Neuronal stem cell (in vitro differentiated cells): ENCODE data around the gene HLA-DOA.

Experiments
- DNase-seq: peaks from one replicate; pipeline ENCODE4 v3.0.0-alpha.2; 2013; ENCODE audit warnings: low spot score
- H2AFZ ChIP-seq: one replicate; pipeline ENCODE4 v1.6.1; 2013; ENCODE audit warnings: mild to moderate bottlenecking, low read length, inconsistent platforms
- H2AK5ac ChIP-seq: 2 replicates; pipeline ENCODE4 v1.6.1; 2013; ENCODE audit warnings: low read depth, mild to moderate bottlenecking, inconsistent platforms, low read length, moderate library complexity, mixed read lengths
- H2BK120ac ChIP-seq: 2 replicates; pipeline ENCODE4 v1.6.1; 2013; ENCODE audit warnings: low read depth, mild to moderate bottlenecking, inconsistent platforms, low read length, moderate library complexity, mixed read lengths
- H2BK12ac ChIP-seq: one replicate; pipeline ENCODE4 v1.6.1; 2013; ENCODE audit warnings: low read length, inconsistent platforms
- H2BK15ac ChIP-seq: 2 replicates; pipeline ENCODE4 v1.6.1; 2013; ENCODE audit warnings: mild to moderate bottlenecking, low read length, inconsistent platforms, mixed read lengths
- H2BK5ac ChIP-seq: one replicate; pipeline ENCODE4 v1.6.1; 2013; ENCODE audit warnings: inconsistent platforms, mild to moderate bottlenecking, low read length, moderate library complexity
- H3K14ac ChIP-seq: one replicate; pipeline ENCODE4 v1.6.1; 2013; ENCODE audit warnings: low read length, inconsistent platforms
- H3K18ac ChIP-seq: 2 replicates; pipeline ENCODE4 v1.6.1; 2013; ENCODE audit warnings: low read length, inconsistent platforms
- H3K23ac ChIP-seq: 2 replicates; pipeline ENCODE4 v1.6.1; 2013; ENCODE audit warnings: low read depth, mild to moderate bottlenecking, mixed read lengths, low read length, inconsistent platforms; ENCODE audit not compliant: poor library complexity
- H3K27ac ChIP-seq: replicated peaks from 3 replicates; pipeline ENCODE4 v1.5.1; 2013; ENCODE audit warnings: low read length, inconsistent platforms
- H3K27me3 ChIP-seq, 3 experiments: 2 replicates each; pipeline ENCODE4 v1.6.1; 2013; ENCODE audit warnings: low read length in 3 of 3, mild to moderate bottlenecking in 2 of 3, inconsistent platforms in 1 of 3, low read depth in 1 of 3, mixed read lengths in 1 of 3, moderate library complexity in 1 of 3; ENCODE audit not compliant: control insufficient read depth in 3 of 3, insufficient read depth in 3 of 3
- H3K36me3 ChIP-seq, 2 donors: replicated peaks in 1 of 2; 2 replicates each; pipeline ENCODE4 v1.6.1; 2013; ENCODE audit warnings: low read length in 2 of 2; ENCODE audit not compliant: control insufficient read depth in 2 of 2, insufficient read depth in 2 of 2
- H3K4ac ChIP-seq: 2 replicates; pipeline ENCODE4 v1.6.1; 2013; ENCODE audit warnings: inconsistent platforms, mild to moderate bottlenecking, low read length, moderate library complexity
- H3K4me1 ChIP-seq, 2 donors: 1 replicate in 1 of 2; 2 replicates in 1 of 2; pipeline ENCODE4 v1.6.1; 2013; ENCODE audit warnings: low read length in 2 of 2, low read depth in 1 of 2; ENCODE audit not compliant: control insufficient read depth in 2 of 2, insufficient read depth in 1 of 2
- H3K4me2 ChIP-seq: one replicate; pipeline ENCODE4 v1.6.1; 2013; ENCODE audit warnings: mild to moderate bottlenecking, low read length, inconsistent platforms; ENCODE audit not compliant: insufficient read depth, poor library complexity, severe bottlenecking
- H3K4me3 ChIP-seq, 2 donors: 2 replicates each; pipeline ENCODE4 v1.5.1; 2013; ENCODE audit warnings: low read length in 2 of 2, mild to moderate bottlenecking in 2 of 2, inconsistent platforms in 1 of 2, moderate library complexity in 1 of 2
- H3K79me1 ChIP-seq: one replicate; pipeline ENCODE4 v1.6.1; 2013; ENCODE audit warnings: low read depth, mild to moderate bottlenecking, inconsistent platforms, low read length, moderate library complexity
- H3K9ac ChIP-seq: one replicate; pipeline ENCODE4 v1.6.1; 2013; ENCODE audit warnings: mild to moderate bottlenecking, low read depth, low read length, inconsistent platforms; ENCODE audit not compliant: poor library complexity
- H3K9me3 ChIP-seq, 2 donors: replicated peaks in 1 of 2; 2 replicates each; pipeline versions ENCODE3 to v1.6.1; 2013; ENCODE audit warnings: low read length in 2 of 2, mild to moderate bottlenecking in 2 of 2, inconsistent platforms in 1 of 2, low read depth in 1 of 2, mixed read lengths in 1 of 2, moderate library complexity in 1 of 2; ENCODE audit not compliant: control insufficient read depth in 2 of 2, insufficient read depth in 1 of 2
- H4K8ac ChIP-seq: one replicate; pipeline ENCODE4 v1.6.1; 2013; ENCODE audit warnings: low read depth, mild to moderate bottlenecking, inconsistent platforms, low read length, moderate library complexity
- H4K91ac ChIP-seq: one replicate; pipeline ENCODE4 v1.6.1; 2013; ENCODE audit warnings: low read length, low read depth, mild to moderate bottlenecking, inconsistent platforms; ENCODE audit not compliant: poor library complexity
- WGBS, 2 donors: extraction: QIAGEN DNeasy Blood & Tissue Kit; methylation state at CpG; one replicate each; pipeline ENCODE4 v1.1.7; 2013; ENCODE audit warnings: missing lambda C conversion rate in 2 of 2, mixed read lengths in 1 of 2; ENCODE audit not compliant: insufficient read length in 2 of 2, insufficient replicate concordance in 1 of 2; ENCODE audit errors: extremely low coverage in 2 of 2; 5-methylcytosine and 5-hydroxymethylcytosine counted together

HLA-DOA gene

GRCh38 chr6:33007831-33008400 is 1.5 kb downstream of the HLA-DOA start:
- Histone ChIP-seq H3K27me3 (peaks cover 0 to 69% (median 0%) of the 10 kb centered on the region in 3 experiments), H3K27ac (no peak overlapping the region), H3K23ac (peak overlapping the region; percentile 9), H3K9ac (no peak overlapping the region), H3K18ac (no peak overlapping the region), H3K36me3 (no peaks in the 10 kb centered on the region), H3K4me2 (no peak overlapping the region), H2BK15ac (no peak overlapping the region), H3K4me1 (peaks cover 0 to 4% of the 10 kb centered on the region in 2 donors), H4K8ac (no peak overlapping the region), H2BK12ac (no peak overlapping the region), H2AK5ac (peak overlapping the region; percentile 48), H2BK120ac (no peak overlapping the region), H3K4me3 (no peak overlapping the region), H3K14ac (no peak overlapping the region), H3K9me3 (no peaks in the 10 kb centered on the region), H3K79me1 (no peaks in the 10 kb centered on the region), H4K91ac (no peak overlapping the region), H2BK5ac (no peak overlapping the region), H3K4ac (no peak overlapping the region), H2AFZ (no peak overlapping the region)
- no CpG with 5 or more reads among the region's 26 CpGs for WGBS, 2 donors
- no peak for DNase-seq

GRCh38 chr6:33004940-33005339 is 4.5 kb downstream of the HLA-DOA start:
- H3K4me1 ChIP-seq, result peaks cover 0 to 4% of the 10 kb centered on the region in 2 donors
- H2BK120ac ChIP-seq, result no peak overlapping the region
- H3K36me3 ChIP-seq, result no peaks in the 10 kb centered on the region
- H2AFZ ChIP-seq, result no peak overlapping the region
- no peak overlapping the region for H2BK15ac ChIP-seq
- no peak overlapping the region for H4K8ac ChIP-seq
- no CpG with 5 or more reads among the region's 6 CpGs for WGBS, 2 donors
- no peaks in the 10 kb centered on the region for H3K79me1 ChIP-seq
- no peak overlapping the region for H2BK12ac ChIP-seq
- no peak overlapping the region for H2AK5ac ChIP-seq
- no peak overlapping the region for H4K91ac ChIP-seq
- H3K27ac ChIP-seq, result no peak overlapping the region
- no peak overlapping the region for H3K18ac ChIP-seq
- no peak overlapping the region for H3K9ac ChIP-seq
- H3K9me3 ChIP-seq, result no peaks in the 10 kb centered on the region
- H3K4me3 ChIP-seq, result no peak overlapping the region
- H3K4ac ChIP-seq, result no peak overlapping the region
- DNase-seq, result no peak
- peaks cover 0 to 78% (median 0%) of the 10 kb centered on the region in 3 experiments for H3K27me3 ChIP-seq
- no peak overlapping the region for H3K14ac ChIP-seq
- H2BK5ac ChIP-seq, result no peak overlapping the region
- H3K23ac ChIP-seq, result no peak overlapping the region
- no peak overlapping the region for H3K4me2 ChIP-seq

DNA sequence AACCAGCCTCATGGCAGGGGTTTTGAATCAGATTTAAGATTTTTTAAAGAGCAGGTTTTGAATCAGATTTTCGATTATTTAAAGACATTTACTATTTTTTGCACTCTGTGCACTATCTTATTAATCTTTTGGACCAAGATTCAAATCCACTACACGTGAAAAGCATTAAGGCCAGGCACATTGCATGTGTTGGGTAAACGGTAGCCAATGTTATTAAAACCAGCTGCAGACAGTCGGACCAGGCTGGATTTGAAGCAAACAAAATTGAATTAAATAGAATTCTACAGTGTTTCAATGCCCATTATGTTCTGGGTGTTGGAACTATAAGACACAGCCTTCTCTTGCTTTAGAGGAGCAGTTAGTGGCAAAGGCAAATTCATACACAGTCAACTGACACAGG is 7.7 kb downstream of the HLA-DOA start:
- no peak for DNase-seq
- H3K4me3 ChIP-seq, result no peak overlapping the region
- no peak overlapping the region for H2BK15ac ChIP-seq
- H4K91ac ChIP-seq, result no peak overlapping the region
- H3K9ac ChIP-seq, result no peak overlapping the region
- H2BK120ac ChIP-seq, result no peak overlapping the region
- no peak overlapping the region for H3K23ac ChIP-seq
- no peak overlapping the region for H2BK5ac ChIP-seq
- H3K79me1 ChIP-seq, result no peaks in the 10 kb centered on the region
- no peak overlapping the region for H3K4me2 ChIP-seq
- H2AFZ ChIP-seq, result no peak overlapping the region
- peaks cover 0 to 65% (median 0%) of the 10 kb centered on the region in 3 experiments for H3K27me3 ChIP-seq
- H3K27ac ChIP-seq, result no peak overlapping the region
- WGBS, 2 donors, result no CpG with 5 or more reads among the region's 4 CpGs
- H3K36me3 ChIP-seq, result no peaks in the 10 kb centered on the region
- H3K18ac ChIP-seq, result no peak overlapping the region
- H3K14ac ChIP-seq, result no peak overlapping the region
- no peaks in the 10 kb centered on the region for H3K4me1 ChIP-seq
- H4K8ac ChIP-seq, result no peak overlapping the region
- H2BK12ac ChIP-seq, result no peak overlapping the region
- H3K9me3 ChIP-seq, result no peaks in the 10 kb centered on the region
- H2AK5ac ChIP-seq, result no peak overlapping the region
- no peak overlapping the region for H3K4ac ChIP-seq

GRCh38 chr6:33000055-33000454 is 9.3 kb downstream of the HLA-DOA start:
- H2BK12ac ChIP-seq, result no peak overlapping the region
- WGBS, 2 donors, result no CpG with 5 or more reads among the region's 8 CpGs

More at GRCh38 chr6:33000055-33000454, 9.3 kb downstream of the HLA-DOA start:
- Histone ChIP-seq H3K27ac (no peak overlapping the region), H3K27me3 (peaks cover 0 to 64% (median 0%) of the 10 kb centered on the region in 3 experiments), H3K18ac (no peak overlapping the region), H2AK5ac (no peak overlapping the region), H3K4me1 (no peaks in the 10 kb centered on the region), H3K9ac (no peak overlapping the region), H3K4me2 (no peak overlapping the region), H2BK120ac (no peak overlapping the region), H3K4ac (no peak overlapping the region), H3K79me1 (no peaks in the 10 kb centered on the region), H2BK15ac (no peak overlapping the region), H2AFZ (no peak overlapping the region), H3K9me3 (no peaks in the 10 kb centered on the region), H3K23ac (no peak overlapping the region), H4K8ac (no peak overlapping the region), H3K36me3 (no peaks in the 10 kb centered on the region), H3K4me3 (no peak overlapping the region), H3K14ac (no peak overlapping the region), H4K91ac (no peak overlapping the region), H2BK5ac (no peak overlapping the region)
- DNase-seq, result peak; percentile 48
